Measurements from ENCODE around the gene C4BPA. TPM values are rescaled to one million over a fixed set of nuclear protein-coding genes. Genes with fewer than 3 reads are reported as not detected.

C4BPA gene
- not detected for total RNA-seq

DNA sequence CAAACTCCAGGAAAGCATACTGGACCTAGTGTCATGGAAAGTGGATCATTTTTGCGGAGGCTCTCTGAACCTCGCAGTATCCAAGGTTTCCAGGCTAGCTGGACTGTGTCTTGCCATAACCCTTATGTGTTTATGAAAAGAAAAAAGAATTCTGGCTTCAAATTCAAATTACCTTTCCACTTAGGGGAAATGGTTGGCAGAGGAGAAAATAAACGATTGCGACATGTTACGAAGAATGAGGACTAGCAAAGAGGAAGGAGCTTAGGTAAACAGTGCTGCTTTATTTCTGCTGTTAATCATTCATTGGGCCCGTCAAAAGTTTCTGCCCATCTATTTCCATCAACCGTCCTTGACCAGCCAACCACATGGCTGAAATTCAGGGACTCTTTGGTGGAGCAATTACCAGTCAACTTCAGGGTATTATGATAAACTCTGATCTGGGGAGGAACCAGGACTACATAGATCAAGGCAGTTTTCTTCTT lies at the start of gene C4BPA:
Gene C4BPA, plus strand, starts transcription at position 342 of the 482 bp plus-strand sequence. CDS start 8,793 bp downstream, outside the sequence.
- Mint-ChIP-seq H3K9me3 (no peaks in the 10 kb centered on the region), H3K27ac (no peak within 1 kb of the TSS), H3K4me3 (no peak within 1 kb of the TSS), H3K4me1 (no peaks in the 10 kb centered on the region), H3K27me3 (no peaks in the 10 kb centered on the region), H3K36me3 (peaks cover 4% of the 10 kb centered on the region)
- no peak for DNase-seq

DNA sequence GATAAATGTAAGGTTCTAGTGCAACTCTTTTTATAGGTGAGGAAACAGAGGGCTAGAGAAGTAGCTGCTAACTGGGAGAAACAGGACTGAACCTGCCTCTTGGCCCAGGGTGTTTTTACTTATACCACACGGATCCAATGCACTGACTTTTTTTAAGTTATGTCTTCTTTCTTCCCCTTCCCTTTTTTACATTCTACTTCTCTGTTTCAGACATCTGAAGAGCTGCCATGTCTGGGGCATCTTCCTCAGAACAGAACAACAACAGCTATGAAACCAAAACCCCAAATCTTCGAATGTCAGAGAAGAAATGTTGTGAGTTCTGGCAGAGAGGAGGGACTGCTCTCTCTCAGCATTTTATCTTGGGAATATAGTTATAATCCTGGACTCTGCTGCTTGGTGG lies 49.5 kb upstream of the C4BPA start:
- H3K4me3 Mint-ChIP-seq = no peak overlapping the region

DNA sequence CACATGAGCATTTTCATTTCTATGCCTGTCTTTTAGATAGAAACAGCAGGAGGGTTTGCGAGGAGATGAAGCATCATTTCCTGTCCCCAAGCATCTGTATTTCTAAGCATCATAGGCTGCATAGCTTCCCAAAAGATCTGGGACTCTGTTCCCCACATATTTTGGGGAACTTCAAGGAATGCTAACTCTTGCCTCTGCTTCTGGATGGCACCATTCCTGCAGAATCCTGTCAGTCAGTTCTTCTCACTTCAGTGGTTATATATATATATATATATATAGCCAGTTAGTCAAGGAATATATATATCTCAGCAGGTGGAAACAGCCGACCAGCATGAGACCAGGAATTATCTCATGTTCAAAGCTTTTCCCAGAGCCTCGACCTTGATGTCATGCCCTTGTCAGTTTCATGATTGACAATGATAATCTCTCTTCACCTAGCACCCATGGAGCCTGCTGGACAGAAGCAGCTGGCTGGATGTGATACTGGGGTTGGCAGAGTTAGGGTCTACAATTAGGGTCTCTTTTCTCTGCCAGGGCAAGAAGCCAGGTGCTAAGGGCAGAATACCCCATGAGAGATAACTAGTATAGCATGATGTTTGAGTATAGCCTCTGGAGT lies 48.5 kb upstream of the C4BPA start:
- no peak overlapping the region for H3K4me3 Mint-ChIP-seq
- H3K4me1 Mint-ChIP-seq = peaks cover 27% of the 10 kb centered on the region
- H3K9me3 Mint-ChIP-seq = no peaks in the 10 kb centered on the region
- H3K27me3 Mint-ChIP-seq = no peaks in the 10 kb centered on the region
- no peak overlapping the region for H3K27ac Mint-ChIP-seq
- H3K36me3 Mint-ChIP-seq = no peaks in the 10 kb centered on the region
- no peak for DNase-seq

More for the DNA sequence above, 49.5 kb upstream of the C4BPA start:
- no peaks in the 10 kb centered on the region for H3K9me3 Mint-ChIP-seq
- peaks cover 29% of the 10 kb centered on the region for H3K4me1 Mint-ChIP-seq
- H3K27me3 Mint-ChIP-seq = no peaks in the 10 kb centered on the region
- H3K36me3 Mint-ChIP-seq = no peaks in the 10 kb centered on the region
- DNase-seq = no peak
- H3K27ac Mint-ChIP-seq = peak overlapping the region; percentile 6

DNA sequence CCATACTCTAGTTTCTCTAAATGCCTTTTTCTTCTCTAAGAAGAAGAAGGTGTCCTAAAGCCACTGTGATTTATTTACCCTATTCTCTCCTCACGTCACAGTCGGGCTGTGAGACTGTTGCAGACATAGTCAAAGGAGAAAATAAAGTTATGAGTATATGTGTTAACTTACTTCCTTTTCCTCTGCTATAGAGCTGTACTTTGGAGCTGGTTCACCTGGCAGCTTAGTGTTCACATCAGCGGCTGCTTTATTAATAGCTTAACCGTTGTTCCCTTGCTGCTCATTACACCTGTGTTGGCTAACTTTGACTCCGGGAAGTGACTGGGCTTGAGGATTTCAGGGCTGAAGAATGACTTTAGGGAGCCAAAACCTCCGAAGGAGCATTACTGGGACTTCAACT lies 47.4 kb upstream of the C4BPA start:
- Mint-ChIP-seq H3K36me3 (no peaks in the 10 kb centered on the region), H3K9me3 (no peaks in the 10 kb centered on the region), H3K4me1 (peaks cover 19% of the 10 kb centered on the region), H3K4me3 (no peak overlapping the region), H3K27me3 (no peaks in the 10 kb centered on the region), H3K27ac (no peak overlapping the region)
- no peak for DNase-seq

DNA sequence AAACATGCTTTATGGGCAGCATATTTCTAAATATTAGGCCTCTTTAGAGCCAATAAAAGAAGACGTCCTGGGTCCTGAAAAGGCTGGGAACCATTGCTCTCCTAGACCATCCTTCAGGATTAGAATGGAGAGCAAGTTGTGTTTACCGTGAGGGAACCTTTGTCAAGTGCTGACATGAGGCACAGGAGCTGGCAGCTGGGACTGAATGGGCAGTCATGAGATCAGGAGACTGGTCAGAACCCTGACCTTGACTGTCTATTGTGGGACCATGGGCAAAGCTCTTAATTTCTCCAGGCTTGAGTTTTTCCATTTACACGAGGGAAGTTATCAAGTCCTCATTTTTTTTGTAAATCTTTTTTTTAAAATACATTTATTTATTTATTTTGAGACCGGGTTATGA lies 45.8 kb upstream of the C4BPA start:
- Mint-ChIP-seq H3K36me3 (no peaks in the 10 kb centered on the region), H3K4me3 (no peak overlapping the region), H3K9me3 (no peaks in the 10 kb centered on the region), H3K4me1 (peaks cover 8% of the 10 kb centered on the region), H3K27me3 (no peaks in the 10 kb centered on the region), H3K27ac (no peak overlapping the region)
- DNase-seq = no peak

DNA sequence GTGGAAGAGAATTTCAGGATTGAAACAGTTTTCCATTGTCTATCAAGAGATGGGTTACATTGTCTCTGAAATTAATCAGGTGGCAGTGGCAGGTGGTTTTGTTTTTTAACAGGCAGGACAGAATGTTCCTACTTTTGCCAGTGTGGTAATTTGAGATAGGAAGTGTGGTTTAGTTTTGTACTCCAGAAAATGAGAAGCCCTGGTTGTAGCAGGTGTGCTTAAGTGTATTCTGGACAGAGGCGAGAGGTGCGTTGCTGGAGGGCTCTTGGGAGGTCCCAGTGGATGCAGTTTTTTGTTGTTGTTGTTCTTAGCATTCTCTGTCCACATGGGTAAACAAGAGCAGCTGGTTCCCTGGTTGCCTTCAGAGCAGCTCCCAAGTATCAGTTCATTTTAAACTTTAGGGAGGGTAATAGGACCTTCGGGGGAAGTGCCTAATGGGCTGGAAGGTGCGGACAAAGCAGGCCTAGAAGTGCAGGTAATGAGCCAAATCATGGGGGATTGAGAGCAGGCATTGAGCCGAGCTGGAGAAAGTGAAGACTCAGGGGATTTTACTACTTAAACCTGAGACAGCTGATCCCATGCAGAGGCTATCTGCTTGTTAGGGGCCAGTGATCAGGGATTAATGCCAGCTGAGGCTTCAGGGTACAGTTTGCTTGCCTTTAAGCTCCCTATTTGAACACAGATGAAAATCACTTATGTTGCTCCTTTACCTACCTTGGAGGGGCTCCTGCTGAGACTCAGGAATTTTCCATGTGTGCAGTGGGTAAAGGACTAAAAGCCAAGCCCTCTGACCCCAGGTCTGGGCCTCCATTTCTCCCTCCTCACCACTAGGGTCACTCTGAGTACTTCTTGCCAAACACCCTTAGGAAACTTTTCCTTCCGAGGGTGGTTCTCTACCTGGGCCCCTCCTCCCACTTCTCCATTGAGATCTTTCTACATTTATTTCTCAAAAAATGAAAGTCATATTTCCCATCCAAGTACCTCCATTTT lies 44.9 kb upstream of the C4BPA start:
- H3K36me3 Mint-ChIP-seq = no peaks in the 10 kb centered on the region
- H3K27ac Mint-ChIP-seq = no peak overlapping the region
- H3K4me1 Mint-ChIP-seq = peaks cover 3% of the 10 kb centered on the region
- no peak overlapping the region for H3K4me3 Mint-ChIP-seq
- no peaks in the 10 kb centered on the region for H3K9me3 Mint-ChIP-seq
- DNase-seq = no peak
- H3K27me3 Mint-ChIP-seq = no peaks in the 10 kb centered on the region

DNA sequence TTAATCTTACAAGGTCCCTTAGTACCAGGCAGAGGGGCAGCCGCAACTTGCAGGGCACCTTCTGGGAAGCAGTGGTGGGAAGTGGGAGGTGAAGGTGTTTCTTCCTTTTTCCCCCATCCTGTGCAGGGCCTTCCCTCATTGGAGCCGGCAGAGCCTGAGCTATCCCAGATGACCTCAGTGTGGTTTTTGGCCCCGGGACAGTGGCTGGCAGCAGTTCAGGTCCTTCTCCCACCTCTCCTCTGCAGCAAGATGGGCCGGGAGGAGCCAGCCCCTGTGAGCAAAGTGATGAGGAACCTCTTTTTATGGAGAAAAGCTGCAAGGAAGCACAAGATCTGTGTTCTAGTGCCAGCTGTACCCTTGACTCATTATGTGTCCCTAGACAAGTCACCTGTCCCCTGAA lies 44.2 kb upstream of the C4BPA start:
- H3K4me1 Mint-ChIP-seq = no peaks in the 10 kb centered on the region
- no peak for DNase-seq
- H3K9me3 Mint-ChIP-seq = no peaks in the 10 kb centered on the region
- no peaks in the 10 kb centered on the region for H3K27me3 Mint-ChIP-seq
- H3K36me3 Mint-ChIP-seq = no peaks in the 10 kb centered on the region
- H3K27ac Mint-ChIP-seq = no peak overlapping the region
- H3K4me3 Mint-ChIP-seq = no peak overlapping the region

DNA sequence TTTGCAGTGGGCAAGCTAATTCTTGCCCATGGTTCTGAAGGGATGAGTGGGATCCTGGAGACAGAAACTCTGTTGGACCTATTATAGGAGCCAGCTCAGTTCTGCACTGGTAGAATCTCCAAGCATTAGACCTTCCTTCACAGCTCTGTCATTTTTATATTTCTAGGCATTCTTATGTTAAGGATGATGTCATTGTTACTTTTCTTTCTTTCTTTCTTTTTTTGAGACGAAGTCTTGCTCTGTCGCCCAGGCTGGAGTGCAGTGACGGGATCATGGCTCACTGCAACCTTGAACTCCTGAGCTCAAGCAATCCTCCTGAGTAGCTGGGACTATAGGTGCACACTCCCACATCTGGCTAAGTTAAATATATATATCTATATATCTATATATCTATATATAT lies 43.4 kb upstream of the C4BPA start:
- Mint-ChIP-seq H3K4me3 (no peak overlapping the region), H3K27ac (no peak overlapping the region), H3K4me1 (no peaks in the 10 kb centered on the region), H3K9me3 (no peaks in the 10 kb centered on the region), H3K27me3 (no peaks in the 10 kb centered on the region), H3K36me3 (no peaks in the 10 kb centered on the region)
- no peak for DNase-seq

DNA sequence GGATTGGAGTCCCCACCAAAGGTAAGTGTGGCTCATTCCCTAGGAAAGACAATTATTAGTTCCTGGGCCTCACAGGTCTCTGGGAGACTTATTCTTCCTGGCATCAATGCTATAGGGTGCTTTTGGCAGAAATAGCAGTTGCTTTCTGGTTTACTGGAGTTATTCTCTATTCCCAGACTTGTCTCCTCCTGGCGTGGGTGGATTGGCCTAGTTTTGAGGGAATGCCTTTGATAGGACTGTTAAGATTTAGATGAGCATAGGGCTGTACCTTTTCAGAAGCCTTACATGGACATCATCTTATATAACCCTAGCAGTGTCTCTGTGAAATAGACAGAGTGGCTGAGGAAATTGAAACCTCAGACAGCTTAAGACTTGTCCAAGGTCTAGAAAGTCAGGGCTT lies 42.0 kb upstream of the C4BPA start:
- Mint-ChIP-seq H3K4me1 (no peaks in the 10 kb centered on the region), H3K27ac (no peak overlapping the region), H3K27me3 (no peaks in the 10 kb centered on the region), H3K36me3 (no peaks in the 10 kb centered on the region), H3K4me3 (no peak overlapping the region), H3K9me3 (no peaks in the 10 kb centered on the region)
- DNase-seq = no peak

DNA sequence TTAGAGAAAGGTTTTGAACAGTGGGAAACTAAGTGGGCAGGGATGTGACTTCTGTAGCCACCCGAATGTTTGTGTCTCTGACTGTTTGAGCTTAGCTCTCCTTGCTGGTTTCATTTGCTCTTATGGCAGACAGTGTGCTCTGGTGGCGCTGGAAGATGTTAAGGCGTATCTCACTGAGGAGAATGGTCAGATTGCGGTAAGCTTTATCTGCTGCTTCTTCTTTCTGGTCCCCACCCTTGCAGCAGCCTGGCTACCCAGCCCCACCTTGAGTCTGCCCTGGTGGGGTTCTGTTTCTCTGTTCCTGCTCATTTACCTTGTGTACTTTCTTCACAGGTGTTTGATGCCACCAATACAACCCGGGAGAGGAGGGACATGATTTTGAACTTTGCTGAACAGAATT lies 41.0 kb upstream of the C4BPA start:
- H3K4me3 Mint-ChIP-seq = no peak overlapping the region
- no peaks in the 10 kb centered on the region for H3K9me3 Mint-ChIP-seq
- no peak overlapping the region for H3K27ac Mint-ChIP-seq
- H3K4me1 Mint-ChIP-seq = no peaks in the 10 kb centered on the region
- H3K27me3 Mint-ChIP-seq = no peaks in the 10 kb centered on the region
- H3K36me3 Mint-ChIP-seq = no peaks in the 10 kb centered on the region
- no peak for DNase-seq

DNA sequence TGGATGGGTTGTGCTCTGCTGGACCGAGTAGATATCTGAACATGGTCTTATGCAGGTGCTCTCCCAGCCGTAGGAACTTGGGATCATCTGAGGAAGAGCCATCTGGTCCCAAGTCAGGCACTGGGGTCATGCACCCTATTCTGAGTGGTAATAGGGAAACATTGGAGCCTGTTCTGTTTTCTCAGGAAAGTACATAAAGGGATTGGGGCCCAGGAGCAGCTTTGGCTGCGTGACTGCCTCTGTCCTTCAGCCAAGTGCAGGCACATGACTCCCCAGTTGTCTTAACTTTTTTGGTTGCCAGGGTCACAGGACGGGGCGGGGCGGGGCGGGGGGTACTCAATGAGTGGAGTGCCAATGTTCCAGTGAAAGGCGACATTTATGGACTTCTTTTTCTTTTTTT lies 39.5 kb upstream of the C4BPA start:
- no peaks in the 10 kb centered on the region for H3K27me3 Mint-ChIP-seq
- no peak overlapping the region for H3K4me3 Mint-ChIP-seq
- no peak overlapping the region for H3K27ac Mint-ChIP-seq
- DNase-seq = no peak
- no peaks in the 10 kb centered on the region for H3K9me3 Mint-ChIP-seq
- peaks cover 7% of the 10 kb centered on the region for H3K4me1 Mint-ChIP-seq
- peaks cover 6% of the 10 kb centered on the region for H3K36me3 Mint-ChIP-seq

DNA sequence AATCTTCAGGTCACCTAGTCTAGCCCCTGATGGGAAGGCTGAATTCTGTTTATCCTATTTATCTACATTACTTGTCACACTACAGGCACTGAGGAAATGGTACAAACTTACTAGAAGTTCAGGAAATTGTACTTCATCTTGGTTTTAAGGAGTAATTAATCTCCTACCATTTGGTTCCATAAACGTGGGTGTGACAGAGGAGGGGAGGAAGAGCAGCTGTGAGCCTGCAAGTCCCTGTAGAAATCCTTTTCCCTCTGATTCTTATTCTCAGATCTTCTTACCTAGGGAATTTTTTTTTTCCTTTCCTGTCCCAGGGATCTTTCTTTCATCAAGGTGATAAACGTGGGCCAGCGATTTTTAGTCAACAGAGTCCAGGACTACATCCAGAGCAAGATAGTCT lies 36.8 kb upstream of the C4BPA start:
- DNase-seq = no peak
- H3K9me3 Mint-ChIP-seq = no peaks in the 10 kb centered on the region
- peaks cover 14% of the 10 kb centered on the region for H3K36me3 Mint-ChIP-seq
- H3K4me1 Mint-ChIP-seq = peaks cover 30% of the 10 kb centered on the region
- no peak overlapping the region for H3K27ac Mint-ChIP-seq
- no peak overlapping the region for H3K4me3 Mint-ChIP-seq
- no peaks in the 10 kb centered on the region for H3K27me3 Mint-ChIP-seq

DNA sequence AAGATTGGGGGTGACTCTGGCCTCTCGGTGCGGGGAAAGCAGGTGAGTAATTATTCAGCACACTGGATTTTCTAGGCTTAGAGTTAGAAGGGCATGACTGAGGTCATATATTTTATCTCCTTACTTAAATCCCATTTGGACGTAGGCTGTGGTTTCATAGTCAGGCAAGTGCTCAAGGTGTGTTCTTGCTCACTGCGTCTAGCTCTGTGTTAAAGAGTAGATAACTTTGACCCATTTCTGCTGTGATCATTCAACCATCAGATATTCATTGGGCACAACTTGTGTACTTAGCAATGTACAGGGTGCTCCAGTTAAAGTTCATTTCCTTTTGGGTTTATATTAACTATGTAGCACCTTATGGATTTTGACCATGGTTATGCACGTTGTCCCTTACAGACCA lies 36.4 kb upstream of the C4BPA start:
- no peak overlapping the region for H3K4me3 Mint-ChIP-seq
- H3K27me3 Mint-ChIP-seq = no peaks in the 10 kb centered on the region
- H3K4me1 Mint-ChIP-seq = peaks cover 30% of the 10 kb centered on the region
- no peaks in the 10 kb centered on the region for H3K9me3 Mint-ChIP-seq
- DNase-seq = no peak
- H3K36me3 Mint-ChIP-seq = peaks cover 14% of the 10 kb centered on the region
- no peak overlapping the region for H3K27ac Mint-ChIP-seq

DNA sequence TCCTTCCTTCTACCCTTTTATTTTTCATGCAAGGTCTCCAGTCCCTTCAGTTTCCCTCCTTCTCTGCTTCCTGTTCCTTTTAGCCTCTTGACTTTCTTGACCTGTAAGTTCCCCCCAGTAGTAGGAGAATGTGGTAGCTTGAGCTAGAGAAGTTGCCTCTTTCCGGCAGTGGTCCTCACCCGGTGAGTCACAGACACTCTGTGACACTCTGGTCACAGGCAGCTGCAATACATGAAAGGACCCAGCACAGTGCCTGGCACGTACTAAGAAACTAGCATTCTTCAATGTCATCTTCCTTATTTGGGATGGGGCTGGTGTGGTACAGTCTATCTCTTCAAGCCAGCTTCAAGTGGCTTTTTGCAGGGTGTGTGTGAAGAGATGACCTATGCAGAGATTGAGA lies 35.0 kb upstream of the C4BPA start:
- peaks cover 30% of the 10 kb centered on the region for H3K4me1 Mint-ChIP-seq
- DNase-seq = no peak

DNA sequence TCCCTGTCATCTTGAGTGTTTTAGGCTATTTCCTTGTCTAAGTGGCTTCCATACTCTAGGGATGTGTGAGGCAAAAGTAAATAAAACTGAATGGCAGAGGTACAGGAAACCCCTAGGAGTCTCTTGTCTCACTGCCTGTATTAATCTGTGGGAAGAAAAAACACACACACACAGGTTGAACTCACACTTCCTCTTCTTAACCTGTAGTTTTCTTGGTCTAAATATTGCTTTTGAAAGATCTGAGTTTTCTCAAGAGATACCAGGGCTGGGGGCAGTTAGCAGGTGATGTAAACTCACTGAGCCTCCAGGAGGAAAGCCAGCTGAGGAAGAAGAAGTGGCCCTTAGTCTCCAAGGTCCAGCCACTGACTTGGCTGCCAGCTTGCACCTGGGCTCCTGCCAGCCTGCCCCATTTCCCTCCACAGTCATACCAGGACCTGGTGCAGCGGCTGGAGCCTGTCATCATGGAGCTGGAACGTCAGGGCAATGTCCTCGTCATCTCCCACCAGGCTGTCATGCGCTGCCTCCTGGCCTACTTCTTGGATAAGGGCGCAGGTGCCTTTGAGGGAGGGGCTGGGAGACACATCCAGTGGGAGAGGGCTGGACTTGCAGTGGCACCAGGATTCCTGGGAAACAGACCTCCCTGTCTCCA lies 34.1 kb upstream of the C4BPA start:
- Mint-ChIP-seq H3K27ac (no peak overlapping the region), H3K36me3 (peaks cover 14% of the 10 kb centered on the region), H3K27me3 (no peaks in the 10 kb centered on the region), H3K9me3 (no peaks in the 10 kb centered on the region), H3K4me1 (peaks cover 30% of the 10 kb centered on the region), H3K4me3 (no peak overlapping the region)
- no peak for DNase-seq

More for the DNA sequence above, 35.0 kb upstream of the C4BPA start:
- Mint-ChIP-seq H3K4me3 (no peak overlapping the region), H3K36me3 (peaks cover 14% of the 10 kb centered on the region), H3K27ac (no peak overlapping the region), H3K27me3 (no peaks in the 10 kb centered on the region), H3K9me3 (no peaks in the 10 kb centered on the region)

All from activated naive CD8-positive, alpha-beta T cell treated with anti-CD3 and anti-CD28 coated beads for 36 hours (primary cell).